HCT116 (cell line): ENCODE data around the gene SERGEF. TPM values are rescaled to one million over a fixed set of nuclear protein-coding genes. Genes with fewer than 3 reads are reported as not detected.

ENCODE experiments used
- ATAC-seq: fragments of 200-7000 bp; cut with Tn5 transposase; 2 replicates; pipeline ENCODE4 v1.9.1; 2020; ENCODE audit warnings: mild to moderate bottlenecking, moderate library complexity
- BruUV-seq: library from RNA; stranded (reverse); fragments of 400-500 nt; replicated peaks from 2 replicates; lab custom pipeline; 2021; lab: Mats Ljungman, UMichigan
- CTCF ChIA-PET: fragments of 300-600 bp; sonication (Branson Sonifier 250); formaldehyde crosslinking; loops from one replicate; lab custom pipeline; 2021; ENCODE audit warnings: antibody characterized with exemption; lab: Charles Lee
- POLR2A ChIA-PET: fragments of 300-600, 350-600 bp; sonication (Branson Sonifier 250); formaldehyde crosslinking; loops from one replicate; lab custom pipeline; 2021; ENCODE audit warnings: antibody characterized with exemption; lab: Charles Lee
- RAD21 ChIA-PET, 2 experiments: fragments of 300-600 bp; sonication (Branson Sonifier 250); formaldehyde crosslinking; loops; one replicate each; lab custom pipeline; 2023; ENCODE audit warnings: low total read pairs in 2 of 2; ENCODE audit not compliant: uncharacterized antibody in 2 of 2, unreplicated experiment in 2 of 2, low non-redundant PET in 1 of 2; lab: Charles Lee
- DNase-seq: peaks from one replicate; pipeline ENCODE4 v3.0.0-alpha.2; 2010; ENCODE audit warnings: low read depth, low spot score
- H2AFZ ChIP-seq: fragments of 200-600 bp; shearing (Covaris generic), sonication (generic); 2 replicates; pipeline ENCODE4 v1.6.1; 2017; ENCODE audit warnings: low read depth, mixed run types, mixed read lengths, antibody characterized with exemption, low read length; ENCODE audit not compliant: poor library complexity, severe bottlenecking
- H3K27ac ChIP-seq: 2 replicates; pipeline ENCODE4 v1.5.1; 2012; ENCODE audit warnings: low read depth, low read length
- H3K27me3 ChIP-seq: fragments of 200-600 bp; sonication (generic); 2 replicates; pipeline ENCODE4 v1.6.1; 2016; ENCODE audit warnings: mixed run types, low read length, mixed read lengths; ENCODE audit not compliant: insufficient read depth
- H3K36me3 ChIP-seq, 2 experiments: fragments of 200-500 bp in 1 of 2; fragments of 200-600 bp in 1 of 2; sonication (Bioruptor generic) in 1 of 2; sonication (generic) in 1 of 2; 2 replicates each; pipeline versions ENCODE4 v1.5.1 to v1.6.1; 2014 to 2016; ENCODE audit warnings: low read length in 2 of 2, inconsistent platforms in 1 of 2, mixed read lengths in 1 of 2, mixed run types in 1 of 2; ENCODE audit not compliant: insufficient read depth in 2 of 2, control insufficient read depth in 1 of 2
- H3K4me1 ChIP-seq, 2 experiments: fragments of 200-600 bp in 1 of 2; sonication (generic) in 1 of 2; 2 replicates each; pipeline versions ENCODE4 v1.5.1 to v1.6.1; 2012 to 2017; ENCODE audit warnings: low read length in 2 of 2, inconsistent platforms in 1 of 2, mild to moderate bottlenecking in 1 of 2, mixed read lengths in 1 of 2, mixed run types in 1 of 2, moderate library complexity in 1 of 2; ENCODE audit not compliant: insufficient read depth in 2 of 2, control insufficient read depth in 1 of 2
- H3K4me2 ChIP-seq: fragments of 200-600 bp; sonication (generic); 2 replicates; pipeline ENCODE4 v1.6.1; 2017; ENCODE audit warnings: mixed run types, low read length, mixed read lengths
- H3K4me3 ChIP-seq, 2 experiments: fragments of 200-600 bp in 1 of 2; sonication (generic) in 1 of 2; replicated peaks in 1 of 2; 2 replicates each; pipeline ENCODE4 v1.5.1; 2011 to 2016; ENCODE audit warnings: low read length in 2 of 2, control low read depth in 1 of 2, low read depth in 1 of 2, mild to moderate bottlenecking in 1 of 2, mixed read lengths in 1 of 2, mixed run types in 1 of 2
- H3K79me2 ChIP-seq: fragments of 200-600 bp; sonication (generic); 2 replicates; pipeline ENCODE4 v1.6.1; 2017; ENCODE audit warnings: mild to moderate bottlenecking, mixed run types, low read length, moderate library complexity, mixed read lengths; ENCODE audit not compliant: insufficient read depth
- H3K9ac ChIP-seq: fragments of 200-600 bp; sonication (generic); 2 replicates; pipeline ENCODE4 v1.6.1; 2016; ENCODE audit warnings: low read length, mixed read lengths
- H3K9me2 ChIP-seq: fragments of 200-600 bp; sonication (generic), shearing (Covaris generic); 2 replicates; pipeline ENCODE4 v1.6.1; 2017; ENCODE audit warnings: mixed run types, mild to moderate bottlenecking, moderate library complexity; ENCODE audit not compliant: insufficient read depth
- H3K9me3 ChIP-seq, 2 experiments: fragments of 200-500 bp in 1 of 2; fragments of 200-600 bp in 1 of 2; sonication (Bioruptor generic) in 1 of 2; sonication (generic) in 1 of 2; 2 replicates each; pipeline ENCODE4 v1.6.1; 2014 to 2017; ENCODE audit warnings: low read length in 2 of 2, mixed read lengths in 2 of 2, inconsistent platforms in 1 of 2, low read depth in 1 of 2, mild to moderate bottlenecking in 1 of 2, mixed run types in 1 of 2, moderate library complexity in 1 of 2; ENCODE audit not compliant: control insufficient read depth in 1 of 2, insufficient read depth in 1 of 2
- H4K20me1 ChIP-seq: fragments of 200-600 bp; sonication (generic), shearing (Covaris generic); 2 replicates; pipeline ENCODE4 v1.6.1; 2017; ENCODE audit warnings: mixed run types, mild to moderate bottlenecking, moderate library complexity; ENCODE audit not compliant: insufficient read depth
- CBX3 ChIP-seq: IDR thresholded peaks from 2 replicates; pipeline ENCODE4 v1.6.1; 2012; ENCODE audit warnings: low read depth
- CEBPB ChIP-seq: IDR thresholded peaks from 2 replicates; pipeline ENCODE4 v1.6.1; 2012; ENCODE audit warnings: low read depth
- CTCF ChIP-seq, 3 experiments: fragments of 200-600 bp in 1 of 3; sonication (generic) in 1 of 3; IDR thresholded peaks in 2 of 3; conservative IDR thresholded peaks in 1 of 3; 2 replicates each; pipeline ENCODE4 v1.5.1; 2012 to 2017; ENCODE audit warnings: low read depth in 2 of 3, low read length in 2 of 3, antibody characterized with exemption in 1 of 3, borderline replicate concordance in 1 of 3, control low read depth in 1 of 3, mild to moderate bottlenecking in 1 of 3, mixed read lengths in 1 of 3, mixed run types in 1 of 3, moderate library complexity in 1 of 3; ENCODE audit not compliant: insufficient read depth in 1 of 3
- ELF1 ChIP-seq: IDR thresholded peaks from 2 replicates; pipeline ENCODE4 v1.6.1; 2012; ENCODE audit warnings: low read depth, borderline replicate concordance
- EZH2phosphoT487 ChIP-seq: fragments of 200-600 bp; IDR thresholded peaks from 2 replicates; pipeline ENCODE4 v1.6.1; 2018; ENCODE audit warnings: antibody characterized with exemption, borderline replicate concordance
- JUND ChIP-seq: IDR thresholded peaks from 2 replicates; pipeline ENCODE4 v1.6.1; 2012
- MAX ChIP-seq: IDR thresholded peaks from 2 replicates; pipeline ENCODE4 v1.6.1; 2012
- POLR2AphosphoS5 ChIP-seq: IDR thresholded peaks from 2 replicates; pipeline ENCODE4 v1.6.1; 2011; ENCODE audit warnings: mild to moderate bottlenecking, low read depth, low read length, moderate library complexity
- RAD21 ChIP-seq: IDR thresholded peaks from 2 replicates; pipeline ENCODE4 v1.6.1; 2012; ENCODE audit warnings: low read depth, mild to moderate bottlenecking
- REST ChIP-seq: IDR thresholded peaks from 2 replicates; pipeline ENCODE4 v1.6.1; 2012; ENCODE audit warnings: low read depth
- SIN3A ChIP-seq: IDR thresholded peaks from 2 replicates; pipeline ENCODE4 v1.6.1; 2012; ENCODE audit warnings: low read depth
- TCF7L2 ChIP-seq: IDR thresholded peaks from 2 replicates; pipeline ENCODE4 v1.7.0; 2011; ENCODE audit warnings: borderline replicate concordance, inconsistent platforms; ENCODE audit not compliant: insufficient read depth, insufficient read length; ENCODE audit errors: extremely low read depth
- YY1 ChIP-seq: IDR thresholded peaks from 2 replicates; pipeline ENCODE4 v1.6.1; 2011; ENCODE audit warnings: low read length, low read depth, moderate library complexity, mild to moderate bottlenecking; ENCODE audit not compliant: insufficient replicate concordance; ENCODE audit errors: extremely low read depth
- ZFX ChIP-seq: fragments of 450-650 bp; IDR thresholded peaks from 2 replicates; pipeline ENCODE4 v1.6.1; 2017
- ZNF274 ChIP-seq: fragments of 200-500 bp; sonication (Bioruptor generic); IDR thresholded peaks from 2 replicates; pipeline ENCODE4 v1.6.1; 2014; ENCODE audit warnings: mild to moderate bottlenecking, low read depth, low read length, inconsistent platforms
- intact Hi-C: fragments of 100-400 bp; cut with micrococcal nuclease; formaldehyde crosslinking; loops from 2 replicates; pipeline ENCODE4 v1.10.0; 2022
- total RNA-seq: library from RNA; stranded (reverse); gene quantifications from one replicate; pipeline ENCODE4 v1.2.1, GENCODE V29; 2021; ENCODE audit not compliant: unreplicated experiment

The SERGEF gene
- total RNA-seq, 1 experiment from 2014 or later = 32.8 TPM

GRCh38 chr11:17760102-17761029 lies 252.5 kb downstream of the SERGEF start:
- POLR2A ChIA-PET = interaction anchor here (0.9 kb wide), 1 partner anchor 213 kb away, joined by 3 read pairs; no protein-coding TSS in a partner anchor
- Histone ChIP-seq H3K9me2 (no peaks in the 10 kb centered on the region), H3K4me2 (peak overlapping the region; percentile 38; the same call in 1 of the 2 replicates), H3K4me3 (no peak overlapping the region), H3K4me1 (peaks cover 0 to 9% of the 10 kb centered on the region in 2 experiments; a peak in 2 of 4 replicates), H3K9ac (no peak overlapping the region), H2AFZ (peak overlapping the region; percentile 40), H3K27ac (no peak overlapping the region), H3K9me3 (no peaks in the 10 kb centered on the region), H3K27me3 (0 out of 2 replicates have a peak, but pooled peaks cover 5% of the 10 kb centered on the region), H3K36me3 (no peaks in the 10 kb centered on the region)
- DNase-seq (peak; percentile 51), ATAC-seq (peak; percentile 99)
- intact Hi-C loops = loop anchor here (1.0 to 5.0 kb wide), 4 partner anchors 67 to 218 kb away; no protein-coding TSS in a partner anchor
- RAD21 ChIA-PET = interaction anchor here (0.8 to 1.6 kb wide), 4 partner anchors 29 to 213 kb away, joined by 3 to 5 read pairs (median 4); no protein-coding TSS in a partner anchor
- TF ChIP-seq MAX (no peak), JUND (no peak), CTCF (IDR thresholded peaks at IDR 0.05 in 2 of 3, conservative IDR thresholded peaks at IDR 0.05 in 1 of 3; ENCODE audit: borderline replicate concordance in 1 of 3, insufficient read depth in 1 of 3, low read depth in 2 of 3, low read length in 2 of 3) (peak; percentile 72 to 78 (median 78)), CBX3 (no peak), SIN3A (no peak), ELF1 (no peak), REST (no peak), ZFX (no peak), POLR2AphosphoS5 (no peak), ZNF274 (no peak), TCF7L2 (no peak), YY1 (no peak), RAD21 (peak; percentile 87), EZH2phosphoT487 (no peak), CEBPB (no peak)
- TF ChIP-seq, all 23 proteins: peak for 2
- no peaks in the 10 kb centered on the region for H3K79me2 ChIP-seq
- no TSS peak for BruUV-seq
- CTCF ChIA-PET = interaction anchor here (0.9 to 2.5 kb wide), 5 partner anchors 30 to 221 kb away, joined by 3 to 16 read pairs (median 7); no protein-coding TSS in a partner anchor
- no peaks in the 10 kb centered on the region for H4K20me1 ChIP-seq
